ENCODE data around the gene TNFRSF12A. TPM values are rescaled to one million over a fixed set of nuclear protein-coding genes. Genes with fewer than 3 reads are reported as not detected.

Gene TNFRSF12A
- total RNA-seq, 1 donor from 2014 or later: 196 TPM

- no peak for DNase-seq (ENCODE audit: low read depth)
These were observed 34.2 kb upstream of the TNFRSF12A start for GRCh38 chr16:2985893-2986355.

- DNase-seq (ENCODE audit: low read depth): no peak
These were observed 33.5 kb upstream of the TNFRSF12A start for GRCh38 chr16:2986623-2987188.

DNA sequence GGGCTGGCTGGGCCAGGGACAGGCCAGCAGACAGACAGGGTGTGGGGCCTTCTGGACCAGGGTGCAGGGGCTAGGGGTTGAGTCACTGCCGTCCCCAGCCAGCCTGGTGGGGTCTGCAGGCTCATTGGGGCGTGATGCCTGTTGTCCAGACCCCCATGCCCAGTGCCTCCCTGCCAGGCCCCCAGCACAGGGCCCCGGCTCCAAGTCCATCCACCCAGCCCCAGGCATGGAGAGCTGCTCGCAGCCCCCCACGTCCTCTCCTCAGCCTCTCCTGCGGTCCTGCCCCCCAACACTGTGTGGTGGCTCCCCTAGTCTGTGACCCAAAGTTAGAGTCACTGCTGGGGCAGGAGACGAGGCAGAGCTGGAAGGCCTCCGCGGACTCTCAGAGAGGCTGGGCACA, 32.9 kb upstream of the TNFRSF12A start:
- no peak for DNase-seq (ENCODE audit: low read depth)

- DNase-seq (ENCODE audit: low read depth): no peak
These were observed 32.3 kb upstream of the TNFRSF12A start for GRCh38 chr16:2987833-2988232.

DNA sequence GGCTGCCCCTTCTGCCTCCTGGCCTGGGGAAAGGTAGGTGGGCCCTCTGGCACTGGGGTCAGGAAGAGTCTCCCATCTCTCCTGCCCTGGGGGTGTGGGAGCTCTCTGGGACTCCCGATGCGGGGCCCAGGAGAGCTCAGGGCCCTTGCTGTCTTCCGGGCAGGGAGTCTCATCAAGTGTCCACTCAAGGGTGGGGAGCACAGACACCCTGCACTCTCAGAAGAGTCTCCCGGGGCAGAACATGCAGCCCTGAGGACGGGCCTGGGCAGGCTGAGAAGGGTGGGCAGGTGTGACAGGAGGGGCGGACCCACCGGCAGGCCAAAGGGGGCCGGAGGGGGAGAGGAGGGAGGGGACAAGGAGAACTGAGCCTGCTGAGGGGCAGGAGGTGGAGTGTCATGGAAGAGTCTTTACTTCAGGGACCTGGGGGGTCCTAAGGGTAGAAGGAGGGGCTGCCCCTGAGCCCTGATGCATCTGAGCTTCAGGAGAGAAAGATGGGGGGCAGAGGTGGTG, 31.5 kb upstream of the TNFRSF12A start:
- no peak for DNase-seq (ENCODE audit: low read depth)

- DNase-seq (ENCODE audit: low read depth): no peak
These were observed 29.3 kb upstream of the TNFRSF12A start for GRCh38 chr16:2990891-2991290.

DNA sequence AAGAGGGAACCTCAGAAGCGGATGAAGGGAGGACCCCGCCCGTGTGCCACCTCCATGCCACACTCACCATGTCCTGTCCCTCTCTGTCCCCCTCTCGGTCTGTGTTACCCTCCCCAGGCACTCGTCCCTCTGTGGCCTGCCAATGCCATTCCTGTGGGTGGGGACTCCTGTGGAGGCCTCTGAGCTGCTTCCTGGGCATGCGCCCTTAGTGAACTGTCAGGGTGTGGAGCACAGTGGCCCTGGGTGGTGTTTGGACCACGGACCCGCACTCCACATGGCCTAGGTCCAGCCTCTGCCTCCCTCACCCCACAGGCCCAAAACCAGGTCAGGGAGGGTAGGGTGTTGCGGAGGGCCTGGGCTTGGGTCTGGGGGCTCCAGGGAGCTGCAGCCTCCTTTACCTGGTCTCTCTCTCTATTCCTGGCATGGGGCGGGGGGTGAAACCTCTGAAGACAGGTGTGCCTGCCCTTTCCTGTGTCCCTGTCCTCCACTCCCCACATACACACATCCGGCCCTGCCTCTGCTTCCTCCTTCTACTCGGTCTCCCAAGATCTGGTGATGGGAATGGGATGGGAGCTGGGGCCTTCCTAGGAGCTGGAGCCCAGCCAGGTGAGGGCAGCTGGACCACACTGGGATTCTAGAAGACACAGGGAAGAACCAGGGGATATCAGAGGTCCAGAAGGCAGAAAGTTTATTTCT, 28.5 kb upstream of the TNFRSF12A start:
- DNase-seq (ENCODE audit: low read depth): no peak

- no peak for DNase-seq (ENCODE audit: low read depth)
These were observed 27.6 kb upstream of the TNFRSF12A start for GRCh38 chr16:2992383-2993081.

- DNase-seq (ENCODE audit: low read depth): no peak
These were observed 23.9 kb upstream of the TNFRSF12A start for GRCh38 chr16:2996298-2996697.

- DNase-seq (ENCODE audit: low read depth): no peak
These were observed 20.2 kb upstream of the TNFRSF12A start for GRCh38 chr16:2999929-3000328.

GRCh38 chr16:3000540-3000939, 19.6 kb upstream of the TNFRSF12A start:
- DNase-seq (ENCODE audit: low read depth): no peak

DNA sequence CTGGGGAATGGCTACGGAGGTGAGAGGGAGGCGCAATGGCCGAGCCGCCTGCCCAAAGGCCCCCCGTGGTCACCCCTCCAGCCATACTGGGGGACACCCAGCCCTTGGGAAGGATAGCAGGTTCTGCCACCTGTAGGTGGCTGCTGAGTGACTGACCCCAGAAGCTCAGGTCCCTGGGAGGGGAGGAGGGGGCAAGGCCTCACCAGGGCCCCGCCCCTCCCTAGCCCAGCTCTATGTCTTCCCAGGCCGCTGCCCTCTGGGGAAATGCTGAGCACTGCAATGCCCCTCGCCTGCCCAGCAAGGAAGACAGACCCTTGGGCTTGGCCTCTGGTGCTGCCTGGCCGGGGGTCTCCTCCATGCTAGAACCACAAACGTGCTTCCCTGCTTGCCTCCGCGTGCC, 18.9 kb upstream of the TNFRSF12A start:
- DNase-seq (ENCODE audit: low read depth): no peak

DNA sequence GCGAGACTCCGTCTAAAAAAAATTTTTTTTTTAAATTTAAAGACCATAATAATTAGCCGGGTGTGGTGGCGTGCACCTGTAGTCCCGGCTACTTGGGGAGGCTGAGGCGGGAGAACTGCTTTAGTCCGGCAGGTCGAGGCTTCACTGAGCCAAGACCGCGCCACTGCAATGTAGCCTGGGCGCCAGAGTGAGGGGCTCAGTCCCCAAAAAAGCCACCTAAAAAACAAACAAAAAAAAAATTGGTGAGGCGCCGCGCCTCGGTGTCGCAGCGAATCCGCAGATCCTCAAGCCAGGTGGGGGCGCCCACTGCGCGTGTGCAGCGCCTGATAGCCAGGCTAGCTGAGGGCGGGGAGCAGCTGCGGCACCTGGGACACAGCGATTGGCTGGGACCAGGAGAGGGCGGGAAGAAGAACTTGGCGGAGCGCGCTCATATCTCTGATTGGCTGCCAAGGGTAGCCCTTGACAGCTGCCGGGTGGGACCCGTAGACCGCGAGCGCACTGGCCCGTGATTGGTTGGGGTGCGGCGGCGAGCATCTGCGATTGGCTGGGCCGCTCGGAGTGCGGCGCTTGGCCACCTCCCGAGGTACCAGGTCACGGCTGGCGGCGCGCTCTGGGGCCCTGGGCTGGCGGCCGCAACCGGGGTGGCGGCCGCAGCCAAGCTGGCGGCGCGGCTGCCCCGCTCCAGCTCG, 16.4 kb upstream of the TNFRSF12A start:
- peak; percentile 96 for DNase-seq (ENCODE audit: low read depth)

DNA sequence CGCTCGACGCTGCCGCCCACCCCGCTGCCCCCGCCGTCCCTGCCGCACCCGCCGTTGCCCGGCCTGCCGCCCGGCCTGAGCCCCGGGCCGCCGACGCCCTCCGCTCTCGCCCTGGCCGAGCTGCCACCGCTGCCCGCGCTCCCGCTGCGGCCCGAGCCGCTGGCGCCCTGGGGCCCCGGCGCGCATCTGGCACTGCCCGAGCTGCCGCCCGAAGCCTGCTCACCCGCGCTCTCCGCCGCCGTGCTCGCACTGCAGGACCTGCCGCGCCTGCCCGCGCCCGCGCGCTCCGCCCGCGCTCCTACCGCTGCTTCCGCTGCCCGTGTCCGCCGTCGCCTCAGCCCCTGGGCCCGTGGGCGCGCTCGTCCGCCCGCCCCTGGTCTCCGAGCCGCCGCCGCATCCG, 15.8 kb upstream of the TNFRSF12A start:
- no peak for DNase-seq (ENCODE audit: low read depth)

DNA sequence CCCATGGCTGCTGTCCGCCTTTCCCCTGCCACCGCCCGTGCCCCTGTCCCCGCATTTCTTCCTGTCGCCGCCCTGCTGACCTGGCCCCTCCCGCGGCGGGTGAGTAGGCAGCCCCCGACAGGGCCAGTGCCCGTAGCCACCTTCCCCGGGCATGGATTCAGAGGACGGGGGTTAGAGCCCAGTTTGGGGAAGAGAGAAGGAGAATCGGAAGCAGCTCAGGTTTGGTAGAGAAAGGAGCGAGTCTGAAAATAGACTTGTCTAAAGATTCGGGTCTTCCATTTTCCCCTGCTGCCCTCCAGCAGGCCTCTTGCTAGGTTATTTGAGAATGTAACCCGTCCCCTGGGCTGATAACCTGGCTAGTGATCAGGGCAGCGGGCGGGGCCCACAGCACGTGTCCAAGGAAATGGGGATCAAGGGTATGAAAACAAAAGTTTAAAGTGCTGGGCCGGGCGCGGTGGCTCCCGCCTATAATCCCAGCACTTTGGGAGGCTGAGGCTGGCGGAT, 15.3 kb upstream of the TNFRSF12A start:
- no peak for DNase-seq (ENCODE audit: low read depth)

- no peak for DNase-seq (ENCODE audit: low read depth)
These were observed 12.9 kb upstream of the TNFRSF12A start for GRCh38 chr16:3007059-3007956.

- no peak for DNase-seq (ENCODE audit: low read depth)
These were observed 12.0 kb upstream of the TNFRSF12A start for GRCh38 chr16:3007957-3008689.

- DNase-seq (ENCODE audit: low read depth): no peak
These were observed 11.5 kb upstream of the TNFRSF12A start for GRCh38 chr16:3008690-3009037.

DNA sequence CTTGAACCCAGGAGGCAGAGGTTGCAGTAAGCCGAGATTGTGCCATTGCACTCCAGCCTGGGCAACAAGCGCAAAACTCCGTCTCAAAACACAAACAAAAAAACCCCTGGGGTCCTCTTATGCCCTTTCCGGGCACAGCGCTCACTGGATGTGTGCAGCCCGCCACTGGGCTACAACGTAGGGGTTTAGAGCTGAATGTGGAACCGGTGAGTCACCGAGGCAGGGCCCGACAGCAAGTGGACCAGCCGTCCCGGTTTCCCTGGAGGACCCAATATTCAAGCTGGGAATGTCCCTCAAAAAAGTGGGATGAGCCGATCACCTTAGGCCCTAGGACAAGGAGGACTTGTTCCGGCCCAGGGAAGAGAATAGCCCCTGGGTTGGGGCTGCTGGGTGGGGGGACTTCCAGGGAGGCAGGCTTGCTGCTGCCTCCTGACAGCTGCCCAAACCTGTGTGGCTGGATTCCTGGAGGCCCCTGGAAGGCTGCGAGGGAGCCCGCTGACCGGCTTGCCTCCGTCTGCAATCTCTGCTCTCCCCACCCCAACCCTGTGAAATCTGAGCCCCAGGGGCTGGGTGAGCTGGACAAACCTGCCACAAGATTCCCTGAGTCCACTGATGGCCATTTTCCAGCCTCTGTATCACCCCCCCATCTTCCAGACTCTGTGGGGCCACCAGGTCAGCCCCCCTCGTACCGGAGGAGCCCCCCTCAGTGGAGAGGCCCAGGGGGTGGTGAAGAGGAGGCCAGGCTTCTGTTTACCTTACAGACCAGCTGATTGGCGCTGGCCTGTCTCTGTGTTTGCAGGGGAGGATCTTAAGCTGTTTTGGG, 10.4 kb upstream of the TNFRSF12A start:
- DNase-seq (ENCODE audit: low read depth): peak; percentile 23

DNA sequence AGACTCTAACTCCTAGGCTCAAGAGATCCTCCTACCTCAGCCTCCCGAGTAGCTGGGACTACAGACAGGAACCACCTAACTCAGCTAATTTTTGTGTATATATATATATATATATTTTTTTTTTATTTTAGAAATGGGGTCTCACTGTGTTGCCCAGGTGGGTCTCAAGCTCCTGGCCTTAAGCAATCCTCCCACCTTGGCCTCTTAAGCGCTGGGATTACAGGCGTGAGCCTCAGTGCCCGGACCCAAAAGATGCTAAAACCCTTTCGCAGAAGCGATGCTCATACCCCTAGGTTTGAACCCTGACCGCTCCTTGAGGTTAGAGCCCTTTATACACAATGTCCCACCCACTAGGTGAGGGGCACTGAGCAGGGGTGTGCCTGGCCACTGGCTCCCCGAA, 9.7 kb upstream of the TNFRSF12A start:
- DNase-seq (ENCODE audit: low read depth): no peak
